Activated CD4-positive, alpha-beta T cell treated with anti-CD3 and anti-CD28 coated beads, Interleukin-2, amount 10 ng/mL, durations not matched to agents 7 days and 5 days (primary cell): ENCODE data around the gene CCDC71. TPM values are rescaled to one million over a fixed set of nuclear protein-coding genes. Genes with fewer than 3 reads are reported as not detected.

Experiments
- CTCF ChIA-PET: fragments of 350-600 bp; sonication (Branson Sonifier 250); formaldehyde crosslinking; loops from one replicate; lab custom pipeline; 2021; ENCODE audit warnings: antibody characterized with exemption; lab: Charles Lee
- POLR2A ChIA-PET: fragments of 350-600 bp; sonication (Branson Sonifier 250); formaldehyde crosslinking; loops from one replicate; lab custom pipeline; 2021; ENCODE audit warnings: antibody characterized with exemption; lab: Charles Lee
- DNase-seq: peaks from one replicate; pipeline ENCODE4 v3.0.0-alpha.2; 2020
- H3K27ac Mint-ChIP-seq: one replicate; pipeline ENCODE4 v1.8.0; 2021; ENCODE audit warnings: mild to moderate bottlenecking, moderate library complexity, mixed read lengths
- H3K27me3 Mint-ChIP-seq: one replicate; pipeline ENCODE4 v1.8.0; 2021; ENCODE audit warnings: mixed read lengths
- H3K36me3 Mint-ChIP-seq: one replicate; pipeline ENCODE4 v1.8.0; 2021; ENCODE audit warnings: low read depth, mixed read lengths
- H3K4me1 Mint-ChIP-seq: one replicate; pipeline ENCODE4 v1.8.0; 2021; ENCODE audit warnings: mixed read lengths
- H3K4me3 Mint-ChIP-seq: one replicate; pipeline ENCODE4 v1.8.0; 2021; ENCODE audit warnings: mild to moderate bottlenecking, moderate library complexity, mixed read lengths
- H3K9me3 Mint-ChIP-seq: one replicate; pipeline ENCODE4 v1.8.0; 2021; ENCODE audit warnings: mixed read lengths
- total RNA-seq, 2 experiments: library from RNA; stranded (reverse); gene quantifications; one replicate each; pipeline ENCODE4 v1.2.3, GENCODE V29; 2021

CCDC71 gene
- total RNA-seq, result 10 to 100 TPM; 21.7 to 22.2 TPM

- Mint-ChIP-seq H3K27ac (peak within 1 kb of the TSS; percentile 94), H3K4me1 (peaks cover 55% of the 10 kb centered on the region), H3K36me3 (peaks cover 31% of the 10 kb centered on the region), H3K4me3 (peak within 1 kb of the TSS; percentile 92), H3K9me3 (no peaks in the 10 kb centered on the region), H3K27me3 (no peaks in the 10 kb centered on the region)
- ChIA-PET CTCF (interaction anchor here (0.8 to 1.5 kb wide), 2 partner anchors 10 to 71 kb away, joined by 3 read pairs; no protein-coding TSS in a partner anchor), POLR2A (no interaction called here)
- peak; percentile 80 for DNase-seq
Observed at GRCh38 chr3:49165771-49166751, at the start of gene CCDC71. Gene CCDC71 (minus strand): TSS chr3:49166331. CDS start chr3:49164208, 2,123 bp downstream.

DNA sequence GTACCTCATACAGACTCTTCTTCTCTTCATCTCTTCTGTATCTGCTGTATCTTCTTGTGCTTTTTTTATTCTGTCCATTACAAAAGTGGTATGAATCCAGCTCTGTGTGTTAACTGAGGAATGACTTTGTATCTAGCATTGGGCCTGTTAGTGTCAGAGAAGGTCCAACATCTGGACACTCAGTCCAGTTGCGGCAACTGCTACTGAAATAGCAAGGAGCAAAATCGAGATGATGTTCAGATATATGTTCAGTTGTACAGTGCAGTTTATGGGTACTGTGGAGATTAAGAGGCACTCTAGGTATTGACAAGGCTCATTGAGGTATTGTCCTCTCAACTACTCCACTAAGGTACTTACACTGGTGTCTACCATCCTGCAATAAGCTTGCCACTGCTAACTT is 47.9 kb upstream of the CCDC71 start:
- Mint-ChIP-seq H3K27ac (no peak overlapping the region), H3K36me3 (no peaks in the 10 kb centered on the region), H3K9me3 (peaks cover 9% of the 10 kb centered on the region), H3K4me1 (no peaks in the 10 kb centered on the region), H3K4me3 (no peak overlapping the region), H3K27me3 (peaks cover 5% of the 10 kb centered on the region)
- ChIA-PET POLR2A (no interaction called here), CTCF (no interaction called here)
- DNase-seq, result no peak

DNA sequence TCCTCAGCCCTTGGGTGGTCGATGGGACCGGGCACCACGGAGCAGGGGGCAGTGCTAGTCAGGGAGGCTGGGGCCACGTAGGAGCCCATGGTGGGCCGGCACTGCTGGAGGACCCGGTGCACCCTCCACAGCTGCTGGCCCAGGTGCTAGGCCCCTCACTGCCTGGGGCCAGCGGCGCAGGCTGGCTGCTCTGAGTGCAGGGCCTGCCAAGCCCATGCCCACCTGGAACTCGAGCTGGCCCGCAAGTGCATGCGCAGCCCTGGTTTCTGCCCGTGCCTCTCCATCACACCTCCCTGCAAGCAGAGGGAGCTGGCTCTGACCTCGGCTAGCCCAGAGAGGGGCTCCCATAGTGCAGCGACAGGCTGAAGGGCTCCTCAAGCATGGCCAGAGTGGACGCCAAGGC is 47.4 kb upstream of the CCDC71 start:
- CTCF ChIA-PET, result no interaction called here
- H3K36me3 Mint-ChIP-seq, result no peaks in the 10 kb centered on the region
- POLR2A ChIA-PET, result no interaction called here
- DNase-seq, result no peak
- no peaks in the 10 kb centered on the region for H3K4me1 Mint-ChIP-seq
- H3K9me3 Mint-ChIP-seq, result peaks cover 9% of the 10 kb centered on the region
- no peak overlapping the region for H3K4me3 Mint-ChIP-seq
- H3K27me3 Mint-ChIP-seq, result peaks cover 5% of the 10 kb centered on the region
- H3K27ac Mint-ChIP-seq, result no peak overlapping the region

DNA sequence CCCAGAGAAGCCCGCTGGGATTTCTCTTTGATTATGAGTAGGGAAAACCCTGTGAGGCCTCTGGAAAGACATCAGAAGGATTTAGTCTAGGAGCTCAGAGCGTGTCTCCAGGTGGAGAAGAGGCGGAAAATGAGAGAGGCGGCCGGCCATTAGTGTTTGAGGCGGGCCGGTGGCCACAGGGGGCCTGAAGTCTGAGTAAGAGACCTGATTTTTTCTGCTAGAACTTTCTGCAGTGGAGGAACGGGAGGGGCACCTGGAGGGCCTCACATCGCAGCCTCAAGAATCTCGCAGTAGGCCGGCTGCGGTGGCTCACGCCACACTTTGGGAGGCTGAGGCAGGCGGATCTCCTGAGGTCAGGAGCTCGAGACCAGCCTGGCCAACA is 33.8 kb upstream of the CCDC71 start:
- peaks cover 2% of the 10 kb centered on the region for H3K9me3 Mint-ChIP-seq
- no peaks in the 10 kb centered on the region for H3K36me3 Mint-ChIP-seq
- ChIA-PET POLR2A (no interaction called here), CTCF (interaction anchor here (0.6 kb wide), 1 partner anchor 930 kb away, joined by 3 read pairs; no protein-coding TSS in a partner anchor)
- H3K27ac Mint-ChIP-seq, result no peak overlapping the region
- DNase-seq, result no peak
- no peaks in the 10 kb centered on the region for H3K4me1 Mint-ChIP-seq
- peaks cover 15% of the 10 kb centered on the region for H3K27me3 Mint-ChIP-seq
- H3K4me3 Mint-ChIP-seq, result no peak overlapping the region

DNA sequence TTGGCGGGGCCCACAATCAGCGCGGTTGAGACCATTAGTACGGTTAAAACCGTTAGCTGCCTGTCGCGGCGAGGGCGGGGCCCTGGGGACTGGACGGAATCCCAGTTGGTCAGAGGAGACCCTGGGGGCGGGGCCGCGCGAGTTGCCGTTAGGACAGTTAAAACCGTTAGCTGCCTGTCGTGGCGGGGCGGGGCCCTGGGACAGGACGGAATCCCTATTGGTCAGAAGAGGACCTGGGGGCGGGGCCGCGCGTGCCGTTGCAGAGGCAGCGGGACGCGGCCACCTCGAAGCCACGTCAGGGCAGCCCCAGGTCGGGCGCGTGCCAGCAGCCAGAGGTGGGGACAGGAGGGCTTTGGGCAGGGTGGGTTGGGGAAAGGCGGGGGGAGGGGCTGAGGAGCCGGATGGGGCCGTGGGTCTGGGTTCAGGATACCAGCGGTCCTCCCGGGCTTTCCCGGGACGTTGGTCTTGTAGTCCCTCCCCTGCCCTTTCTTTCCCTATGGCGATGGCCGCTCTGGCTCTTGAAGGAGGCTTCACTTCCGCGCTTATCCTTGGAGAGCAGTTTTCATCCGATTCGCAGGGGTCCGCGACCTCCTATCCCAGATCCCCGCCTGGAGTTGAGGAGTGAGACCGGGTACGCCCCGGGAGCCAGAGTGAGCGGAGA is 33.2 kb upstream of the CCDC71 start:
- H3K4me1 Mint-ChIP-seq, result no peaks in the 10 kb centered on the region
- ChIA-PET POLR2A (no interaction called here), CTCF (no interaction called here)
- H3K27ac Mint-ChIP-seq, result no peak overlapping the region
- no peaks in the 10 kb centered on the region for H3K36me3 Mint-ChIP-seq
- no peak for DNase-seq
- peaks cover 2% of the 10 kb centered on the region for H3K9me3 Mint-ChIP-seq
- no peak overlapping the region for H3K4me3 Mint-ChIP-seq
- peaks cover 15% of the 10 kb centered on the region for H3K27me3 Mint-ChIP-seq

DNA sequence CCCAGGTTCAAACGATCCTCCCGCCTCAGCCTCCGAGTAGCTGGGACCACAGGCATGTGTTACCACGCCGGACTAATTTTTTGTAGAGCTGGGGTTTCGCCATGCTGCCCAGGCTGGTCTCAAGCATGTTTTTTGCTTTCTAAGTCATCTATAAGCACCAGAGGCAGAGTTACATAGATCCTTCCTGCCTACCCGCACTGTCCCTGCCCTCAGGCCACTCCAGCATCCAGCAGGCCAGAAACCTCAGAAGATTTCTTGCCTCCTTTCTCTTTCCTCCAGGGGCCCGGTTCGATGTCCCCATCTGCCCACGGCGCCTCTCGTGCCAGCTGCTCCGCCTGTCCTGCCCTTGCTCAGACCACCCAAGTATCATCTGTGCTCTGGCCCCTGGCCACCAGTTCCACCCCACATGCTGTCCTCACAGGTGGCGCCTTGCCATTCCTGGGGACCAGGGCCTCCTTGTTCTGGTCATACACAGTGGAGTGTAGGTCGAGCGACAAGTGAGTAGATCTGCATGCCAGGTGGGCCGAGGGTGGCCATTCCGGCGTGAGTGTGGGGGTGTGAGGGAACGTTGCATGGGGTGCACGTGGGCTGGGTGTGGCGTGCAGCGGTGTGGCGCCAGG is 32.6 kb upstream of the CCDC71 start:
- no peaks in the 10 kb centered on the region for H3K36me3 Mint-ChIP-seq
- POLR2A ChIA-PET, result no interaction called here
- H3K4me1 Mint-ChIP-seq, result no peaks in the 10 kb centered on the region
- H3K4me3 Mint-ChIP-seq, result no peak overlapping the region
- DNase-seq, result no peak
- H3K9me3 Mint-ChIP-seq, result peaks cover 2% of the 10 kb centered on the region
- peaks cover 15% of the 10 kb centered on the region for H3K27me3 Mint-ChIP-seq
- CTCF ChIA-PET, result interaction anchor here (0.6 kb wide), 1 partner anchor 1196 kb away, joined by 3 read pairs; no protein-coding TSS in a partner anchor
- H3K27ac Mint-ChIP-seq, result no peak overlapping the region

DNA sequence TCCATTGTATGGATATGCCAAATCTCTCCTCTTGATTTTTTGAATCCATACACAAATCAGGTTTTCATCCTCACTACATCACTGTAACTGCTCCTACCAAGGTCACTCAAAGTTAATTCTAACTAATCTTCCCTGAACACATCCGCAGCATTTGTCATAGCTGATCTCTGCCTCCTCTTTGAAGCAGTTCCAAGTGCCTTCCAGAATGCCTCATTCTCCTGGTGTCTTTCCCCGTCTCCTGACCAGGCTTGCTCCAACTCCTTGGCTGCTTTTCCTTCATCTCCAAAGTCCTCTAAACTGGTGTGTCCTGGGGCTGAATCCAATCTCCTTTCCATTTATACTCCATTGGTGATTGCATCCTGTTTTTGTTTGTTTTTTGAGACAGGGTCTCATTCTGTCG is 32.0 kb upstream of the CCDC71 start:
- ChIA-PET CTCF (no interaction called here), POLR2A (no interaction called here)
- Mint-ChIP-seq H3K9me3 (peaks cover 2% of the 10 kb centered on the region), H3K36me3 (no peaks in the 10 kb centered on the region), H3K4me1 (no peaks in the 10 kb centered on the region), H3K27me3 (peaks cover 13% of the 10 kb centered on the region), H3K4me3 (no peak overlapping the region), H3K27ac (no peak overlapping the region)
- no peak for DNase-seq

GRCh38 chr3:49191741-49192140 is 25.6 kb upstream of the CCDC71 start:
- H3K27me3 Mint-ChIP-seq, result peaks cover 4% of the 10 kb centered on the region
- H3K36me3 Mint-ChIP-seq, result no peaks in the 10 kb centered on the region
- H3K27ac Mint-ChIP-seq, result no peak overlapping the region
- H3K4me1 Mint-ChIP-seq, result no peaks in the 10 kb centered on the region
- CTCF ChIA-PET, result interaction anchor here (1.6 kb wide), 1 partner anchor 21 kb away, joined by 6 read pairs; the partner anchor contains the start of gene KLHDC8B
- no peak overlapping the region for H3K4me3 Mint-ChIP-seq
- POLR2A ChIA-PET, result no interaction called here
- no peak for DNase-seq
- no peaks in the 10 kb centered on the region for H3K9me3 Mint-ChIP-seq

GRCh38 chr3:49183873-49184272 is 17.7 kb upstream of the CCDC71 start:
- H3K9me3 Mint-ChIP-seq, result no peaks in the 10 kb centered on the region

DNA sequence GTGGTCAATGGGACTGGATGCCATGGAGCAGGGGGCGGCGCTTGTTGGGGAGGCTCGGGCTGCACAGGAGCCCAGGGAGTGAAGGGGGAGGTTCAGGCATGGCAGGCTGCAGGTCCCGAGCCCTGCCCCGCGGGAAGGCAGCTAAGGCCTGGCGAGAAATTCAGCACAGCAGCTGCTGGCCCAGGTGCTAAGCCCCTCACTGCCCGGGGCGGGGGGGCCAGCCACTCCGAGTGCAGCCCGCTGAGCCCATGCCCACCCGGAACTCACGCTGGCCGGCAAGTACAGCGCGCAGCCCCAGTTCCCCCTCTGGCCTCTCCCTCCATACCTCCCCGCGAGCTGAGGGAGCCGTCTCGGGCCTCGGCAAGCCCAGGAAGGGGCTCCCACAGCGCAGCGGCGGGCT is 16.6 kb upstream of the CCDC71 start:
- Mint-ChIP-seq H3K27ac (no peak overlapping the region), H3K9me3 (no peaks in the 10 kb centered on the region), H3K27me3 (peaks cover 14% of the 10 kb centered on the region), H3K4me3 (no peak overlapping the region), H3K36me3 (no peaks in the 10 kb centered on the region), H3K4me1 (no peaks in the 10 kb centered on the region)
- ChIA-PET CTCF (interaction anchor here (4.7 kb wide), 1 partner anchor 12 kb away, joined by 27 read pairs; the partner anchor contains the start of gene KLHDC8B), POLR2A (interaction anchor here (0.6 kb wide), 1 partner anchor 166 kb away, joined by 3 read pairs; no protein-coding TSS in a partner anchor)
- no peak for DNase-seq

More at GRCh38 chr3:49183873-49184272, 17.7 kb upstream of the CCDC71 start:
- Mint-ChIP-seq H3K4me3 (no peak overlapping the region), H3K4me1 (no peaks in the 10 kb centered on the region), H3K27me3 (peaks cover 13% of the 10 kb centered on the region), H3K27ac (no peak overlapping the region), H3K36me3 (no peaks in the 10 kb centered on the region)
- ChIA-PET POLR2A (interaction anchor here (0.6 kb wide), 1 partner anchor 290 kb away, joined by 3 read pairs; no protein-coding TSS in a partner anchor), CTCF (interaction anchor here (0.6 kb wide), 1 partner anchor 1951 kb away, joined by 3 read pairs; no protein-coding TSS in a partner anchor)
- no peak for DNase-seq

DNA sequence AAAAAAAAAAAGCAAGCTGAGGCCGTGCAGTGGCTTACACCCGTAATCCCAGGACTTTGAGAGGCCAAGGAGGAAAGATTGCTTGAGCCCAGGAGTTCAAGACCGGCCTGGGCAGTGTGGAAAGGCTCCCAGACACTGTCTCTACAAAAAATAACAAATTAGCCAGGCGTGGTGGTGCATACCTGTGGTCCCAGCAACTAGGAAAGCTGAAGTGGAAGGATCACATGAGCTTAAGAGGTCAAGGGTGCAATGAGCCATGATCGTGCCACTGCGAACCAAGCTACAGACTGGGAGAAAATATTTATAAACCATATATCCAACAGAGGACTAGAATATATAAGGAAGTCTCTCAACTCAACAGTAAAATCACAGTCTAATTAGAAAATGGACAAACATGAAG is 15.2 kb upstream of the CCDC71 start:
- no peak overlapping the region for H3K4me3 Mint-ChIP-seq
- no peaks in the 10 kb centered on the region for H3K36me3 Mint-ChIP-seq

GRCh38 chr3:49180116-49180515 is 14.0 kb upstream of the CCDC71 start:
- Mint-ChIP-seq H3K4me1 (no peaks in the 10 kb centered on the region), H3K4me3 (no peak overlapping the region), H3K36me3 (no peaks in the 10 kb centered on the region), H3K27me3 (peaks cover 14% of the 10 kb centered on the region), H3K27ac (no peak overlapping the region), H3K9me3 (no peaks in the 10 kb centered on the region)
- no peak for DNase-seq
- ChIA-PET CTCF (interaction anchor here (0.6 to 4.7 kb wide), 3 partner anchors 9 to 997 kb away, joined by 3 to 27 read pairs (median 4); partner anchors contain the start of gene KLHDC8B), POLR2A (no interaction called here)

More for the DNA sequence above, 15.2 kb upstream of the CCDC71 start:
- CTCF ChIA-PET, result interaction anchor here (0.6 to 4.7 kb wide), 4 partner anchors 11 to 339 kb away, joined by 3 to 27 read pairs (median 3); partner anchors contain the start of gene KLHDC8B
- Mint-ChIP-seq H3K4me1 (no peaks in the 10 kb centered on the region), H3K27ac (no peak overlapping the region), H3K9me3 (no peaks in the 10 kb centered on the region), H3K27me3 (peaks cover 14% of the 10 kb centered on the region)
- POLR2A ChIA-PET, result no interaction called here
- DNase-seq, result no peak
